ENCODE measurements around the gene TANC1.

Gene TANC1

GRCh38 chr2:158963071-158963470 is 5.4 kb upstream of the TANC1 start:
- no peak for DNase-seq

GRCh38 chr2:158965107-158965506 is 3.3 kb upstream of the TANC1 start:
- no peak for DNase-seq

GRCh38 chr2:158965641-158966040 is 2.8 kb upstream of the TANC1 start:
- no peak for DNase-seq

- DNase-seq, result no peak
These were observed 2.1 kb upstream of the TANC1 start for GRCh38 chr2:158966312-158966711.

- DNase-seq, result no peak
These were observed 1.2 kb upstream of the TANC1 start for GRCh38 chr2:158967114-158967730.

- no peak for DNase-seq
These were observed 577 bp upstream of the TANC1 start for GRCh38 chr2:158967731-158968395.

- peak; percentile 25 for DNase-seq
These were observed 798 bp downstream of the TANC1 start for GRCh38 chr2:158969162-158969714.

GRCh38 chr2:158969715-158970240 is 1.3 kb downstream of the TANC1 start:
- peak; percentile 25 for DNase-seq

GRCh38 chr2:158970241-158970751 is 1.9 kb downstream of the TANC1 start:
- no peak for DNase-seq

- DNase-seq, result no peak
These were observed 4.9 kb downstream of the TANC1 start for GRCh38 chr2:158973116-158973956.

- no peak for DNase-seq
These were observed 7.0 kb downstream of the TANC1 start for GRCh38 chr2:158975271-158975921.

- DNase-seq, result no peak
These were observed 11.3 kb downstream of the TANC1 start for GRCh38 chr2:158979772-158980171.

GRCh38 chr2:158984604-158985135 is 16.2 kb downstream of the TANC1 start:
- DNase-seq, result no peak

GRCh38 chr2:158988501-158988900 is 20.1 kb downstream of the TANC1 start:
- no peak for DNase-seq

- no peak for DNase-seq
These were observed 20.7 kb downstream of the TANC1 start for GRCh38 chr2:158989165-158989564.

GRCh38 chr2:158990397-158991214 is 22.2 kb downstream of the TANC1 start:
- no peak for DNase-seq

- DNase-seq, result no peak
These were observed 24.6 kb downstream of the TANC1 start for GRCh38 chr2:158993030-158993429.

GRCh38 chr2:158993721-158994587 is 25.5 kb downstream of the TANC1 start:
- DNase-seq, result no peak

GRCh38 chr2:158994920-158995676 is 26.7 kb downstream of the TANC1 start:
- no peak for DNase-seq

GRCh38 chr2:158995677-158996049 is 27.2 kb downstream of the TANC1 start:
- no peak for DNase-seq

All from stimulated activated CD8-positive, alpha-beta memory T cell treated with anti-CD3 and anti-CD28 coated beads, Interleukin-4, amount 100 ng/mL, for 48 hours (primary cell).